Measurements from ENCODE around the gene PLEKHA6. TPM values are rescaled to one million over a fixed set of nuclear protein-coding genes. Genes with fewer than 3 reads are reported as not detected.

The PLEKHA6 gene
- total RNA-seq, 1 donor from 2014 or later, result 27.9 TPM

DNA sequence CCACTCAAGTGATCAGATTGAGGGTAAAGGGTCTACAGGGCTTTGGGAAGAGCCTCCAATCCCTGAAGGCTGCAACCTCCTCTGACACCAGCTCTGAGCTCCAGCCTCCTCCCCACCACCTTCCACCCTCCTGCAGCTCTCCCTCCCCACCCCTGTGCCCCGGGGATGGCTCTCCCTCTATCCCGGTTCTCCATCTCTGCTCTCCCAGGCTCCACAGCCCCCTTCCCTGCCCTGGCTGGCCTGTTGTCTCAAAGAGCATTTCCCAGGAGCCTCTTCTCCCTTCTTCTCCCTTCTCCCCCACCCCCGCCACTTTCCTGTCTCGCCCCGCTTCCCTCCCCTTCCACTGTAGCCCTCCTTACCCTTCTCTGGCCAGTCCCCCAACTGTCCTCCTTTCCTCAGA lies 1.1 kb downstream of the PLEKHA6 start:
- intact Hi-C loops (cut with DNase I), result no loop called here

DNA sequence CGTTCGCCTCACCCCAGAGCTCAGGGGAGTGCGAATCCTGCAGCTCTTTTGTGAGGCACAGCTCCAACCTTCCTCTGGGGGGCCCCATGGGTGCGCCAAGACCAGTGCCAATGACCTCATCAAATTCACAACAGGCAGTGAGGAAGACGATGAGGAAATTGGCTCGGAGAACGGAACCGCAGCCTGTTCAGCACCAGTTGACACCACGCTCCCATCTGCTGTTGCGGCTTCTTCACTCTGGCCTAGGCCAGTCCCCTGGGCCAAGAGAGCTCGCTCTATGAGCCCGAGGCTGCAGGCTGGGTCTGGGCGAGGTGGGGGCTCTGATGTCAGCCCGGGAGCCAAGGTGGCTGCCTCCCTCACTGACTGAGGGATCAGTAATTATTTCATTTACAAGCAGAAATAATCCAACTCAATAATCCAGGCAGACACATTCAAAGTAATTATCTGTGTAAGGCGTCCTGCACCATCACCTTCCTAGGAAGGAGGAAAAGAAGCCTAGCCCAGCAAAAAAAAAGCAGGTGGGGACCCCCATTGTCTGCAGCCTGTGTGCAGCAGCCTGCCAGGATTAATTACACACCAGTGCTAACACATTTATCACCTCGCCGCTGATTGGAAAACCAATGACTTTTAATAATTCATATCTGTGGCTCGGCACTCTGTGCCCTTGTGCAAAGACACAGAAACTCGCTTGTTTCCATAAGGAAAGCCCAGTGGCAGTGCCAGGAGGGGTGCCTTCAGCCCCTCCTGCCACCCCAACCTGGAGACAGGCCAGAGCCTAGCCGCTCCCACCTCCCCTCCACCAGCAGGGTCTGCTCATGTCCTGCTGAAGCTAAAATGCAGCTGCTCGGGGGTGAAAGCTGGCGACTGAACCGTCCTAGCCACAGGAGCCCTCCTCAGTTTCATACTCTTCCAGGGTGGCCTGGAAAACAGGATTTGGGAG lies 1.9 kb downstream of the PLEKHA6 start:
- no peak for DNase-seq (ENCODE audit: low spot score)
- intact Hi-C loops (cut with DNase I), result no loop called here

More for the DNA sequence above, 1.1 kb downstream of the PLEKHA6 start:
- no peak for DNase-seq (ENCODE audit: low spot score)

DNA sequence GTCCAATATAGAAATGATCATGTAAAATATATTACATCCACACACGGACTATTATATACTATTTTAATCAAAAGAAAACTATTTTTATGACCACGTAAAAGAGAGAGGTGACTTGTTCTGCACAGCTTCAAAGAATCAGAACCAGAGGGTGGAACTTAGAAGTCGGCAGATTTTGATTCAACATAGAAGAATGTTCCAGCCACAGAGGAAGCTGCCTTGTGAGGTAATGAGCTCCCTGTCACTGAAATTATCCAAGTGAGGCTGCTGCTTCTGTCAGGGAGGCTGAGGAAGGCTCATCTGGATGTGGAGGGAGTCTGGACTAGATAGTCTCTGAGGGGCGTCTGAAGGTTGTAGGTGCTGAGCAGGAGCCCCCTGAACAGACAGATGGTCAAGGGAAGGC lies 2.7 kb downstream of the PLEKHA6 start:
- no peak for DNase-seq (ENCODE audit: low spot score)
- intact Hi-C loops (cut with DNase I), result no loop called here

DNA sequence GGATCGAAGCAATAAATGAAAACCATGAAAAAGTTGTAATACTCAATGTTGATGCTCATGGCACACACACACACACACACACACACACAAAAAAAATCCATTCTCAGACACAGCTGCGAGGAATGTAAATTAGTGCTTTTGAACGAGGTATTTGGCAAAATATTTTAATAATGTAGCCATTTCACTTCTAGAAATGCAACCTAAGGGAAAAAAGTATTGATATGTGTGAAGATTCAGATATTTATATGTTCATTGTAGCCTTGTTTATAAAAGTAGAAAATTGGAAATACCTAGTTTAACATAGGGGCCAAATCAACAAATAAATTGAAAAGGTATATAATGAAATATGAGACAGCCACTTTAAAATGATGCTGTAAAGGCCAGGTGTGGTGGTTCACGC lies 3.8 kb downstream of the PLEKHA6 start:
- no peak for DNase-seq (ENCODE audit: low spot score)
- intact Hi-C loops (cut with DNase I), result no loop called here

DNA sequence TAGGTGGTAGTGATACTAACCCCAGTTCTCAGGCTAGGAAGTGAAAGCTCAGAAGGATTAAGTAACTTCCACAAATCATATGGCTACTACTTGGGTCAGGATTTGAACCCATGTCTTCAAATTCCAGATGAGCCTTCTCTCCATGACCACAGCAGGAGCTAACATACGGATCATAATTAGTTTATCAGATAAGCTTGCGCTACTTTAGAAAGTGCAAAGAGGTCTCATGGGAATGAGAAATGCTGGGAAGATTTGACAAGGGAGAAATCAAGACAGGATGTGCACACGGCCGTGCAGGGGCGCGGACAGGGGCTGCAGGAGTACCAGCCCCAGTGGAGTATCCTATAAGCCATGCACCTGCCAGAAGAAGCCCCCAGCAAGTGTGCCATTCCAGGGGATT lies 5.2 kb downstream of the PLEKHA6 start:
- DNase-seq (ENCODE audit: low spot score), result no peak
- intact Hi-C loops (cut with DNase I), result no loop called here

DNA sequence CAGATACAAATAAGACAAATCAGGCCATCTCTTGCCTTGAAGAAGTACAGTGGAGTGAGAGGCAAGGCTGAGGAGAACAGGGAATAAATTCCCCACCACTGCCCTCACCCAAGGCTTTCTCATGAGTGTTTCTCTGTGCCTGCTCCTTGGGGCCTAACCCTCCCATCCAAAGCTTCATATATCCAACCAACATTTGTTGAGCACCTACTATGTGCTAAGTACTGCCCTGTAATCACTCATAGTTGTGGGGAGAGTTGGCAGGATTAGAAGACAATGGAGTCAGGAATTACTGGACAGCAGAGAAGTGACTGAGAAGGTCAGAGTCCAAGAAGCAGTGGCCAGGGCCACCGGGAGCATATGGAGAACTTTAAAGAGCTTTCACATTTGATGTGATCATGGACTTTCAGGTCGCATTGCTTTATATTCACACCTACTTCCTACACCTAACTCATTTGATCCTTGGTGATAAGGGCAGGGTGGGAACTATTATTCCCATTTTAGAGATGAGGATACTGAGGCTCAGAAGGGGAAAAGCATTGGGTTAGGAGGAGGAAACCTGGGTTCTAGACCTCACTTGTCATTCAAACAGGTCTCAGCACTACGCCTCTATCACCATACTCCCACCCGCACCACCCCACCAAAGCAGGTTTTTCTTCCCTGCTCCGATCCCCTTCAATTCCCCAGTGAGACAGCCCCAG lies 6.4 kb downstream of the PLEKHA6 start:
- intact Hi-C loops (cut with DNase I), result no loop called here

DNA sequence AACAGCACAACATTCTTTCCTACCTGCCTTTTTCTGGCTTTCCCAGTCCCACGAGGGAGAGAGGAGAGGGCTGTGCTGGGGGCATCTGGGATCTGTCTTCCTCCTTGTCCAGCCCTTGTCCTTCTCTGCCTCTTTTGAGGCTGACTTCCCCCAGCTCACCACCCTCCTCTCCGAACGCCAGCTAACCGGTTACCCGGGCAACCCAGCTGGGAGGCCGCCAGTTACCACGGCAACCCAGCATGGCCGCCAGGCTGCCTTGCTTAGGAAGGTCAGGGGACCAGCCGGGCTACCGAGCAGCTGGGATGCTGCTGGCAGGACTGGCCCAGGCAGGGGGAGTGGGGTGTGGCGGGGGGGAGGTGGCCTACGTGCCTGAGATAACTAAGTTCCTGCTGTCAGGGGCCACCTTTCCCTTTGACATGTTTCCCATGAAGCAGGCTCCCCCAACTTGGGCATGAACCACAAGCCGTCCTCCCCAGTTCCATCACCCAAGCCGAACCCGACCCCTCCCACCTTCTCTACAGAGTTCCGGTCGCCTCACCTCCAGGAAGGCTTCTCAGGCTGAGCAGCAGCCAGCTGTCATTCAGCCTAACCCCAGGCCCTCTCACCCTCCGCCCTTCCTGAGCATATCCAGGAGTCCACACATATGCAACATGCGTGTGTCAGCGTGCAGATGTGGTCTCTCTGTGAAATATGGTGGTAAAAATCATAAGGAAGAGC lies 8.7 kb downstream of the PLEKHA6 start:
- DNase-seq (ENCODE audit: low spot score), result no peak
- intact Hi-C loops (cut with DNase I), result no loop called here

More for the DNA sequence above, 6.4 kb downstream of the PLEKHA6 start:
- DNase-seq (ENCODE audit: low spot score), result no peak

DNA sequence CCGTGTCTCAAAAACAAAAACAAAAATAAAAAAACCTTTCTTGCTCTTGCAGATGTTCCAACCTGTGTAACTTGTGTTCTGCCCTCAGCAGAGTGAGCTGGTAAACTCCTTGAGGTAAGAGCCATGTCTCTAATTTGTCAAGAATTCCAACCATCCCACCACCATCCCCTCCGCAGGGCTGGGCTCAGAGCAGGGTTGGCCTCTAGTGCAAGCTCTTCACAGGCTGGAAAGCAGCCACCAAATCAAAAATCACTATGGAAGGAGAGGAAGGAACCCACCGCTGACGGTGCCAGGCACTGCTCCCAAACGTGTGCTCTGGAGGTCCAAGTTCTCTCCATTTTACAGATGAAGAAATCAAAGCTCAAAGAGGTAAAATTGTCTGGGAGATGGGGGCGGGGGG lies 9.4 kb downstream of the PLEKHA6 start:
- DNase-seq (ENCODE audit: low spot score), result no peak
- intact Hi-C loops (cut with DNase I), result no loop called here

DNA sequence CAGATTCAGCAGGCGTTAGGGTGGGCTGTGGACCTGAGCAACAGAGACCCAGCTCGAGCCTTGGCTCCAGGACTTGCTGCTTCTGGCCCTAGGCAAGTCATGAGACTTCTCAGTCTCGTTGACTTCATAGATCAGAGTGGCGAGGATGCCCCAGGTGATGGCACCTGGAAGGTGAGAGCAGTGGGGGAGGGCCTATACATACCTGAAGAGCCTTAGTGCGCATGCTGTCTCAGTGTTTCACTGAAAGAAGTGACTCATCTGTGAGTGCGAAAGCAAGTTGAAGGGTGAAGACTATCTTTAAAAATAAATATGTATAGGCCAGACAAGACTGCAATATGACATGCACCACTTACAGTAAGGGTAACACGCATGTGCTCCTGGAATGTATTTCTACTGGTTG lies 10.1 kb downstream of the PLEKHA6 start:
- intact Hi-C loops (cut with DNase I), result no loop called here
- DNase-seq (ENCODE audit: low spot score), result no peak

DNA sequence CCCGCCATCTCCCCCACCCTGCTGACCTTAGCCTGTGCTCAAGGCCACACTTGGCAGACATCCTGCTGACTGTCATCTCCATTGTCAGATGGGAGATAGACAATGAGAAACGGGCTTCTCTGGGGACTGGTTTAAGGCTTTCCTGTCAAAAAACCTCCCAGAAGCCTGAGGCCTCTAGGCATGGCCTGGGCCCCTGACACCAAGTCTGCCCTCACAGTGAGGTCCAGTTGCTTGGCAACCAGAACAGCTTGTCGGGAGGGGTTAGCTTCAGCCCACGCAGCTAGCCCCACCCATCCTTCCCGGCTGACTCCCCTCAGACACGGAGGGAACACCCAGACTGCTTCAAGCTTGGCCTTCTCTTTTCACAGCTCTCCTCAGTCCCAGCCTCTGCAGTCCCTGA lies 11.0 kb downstream of the PLEKHA6 start:
- intact Hi-C loops (cut with DNase I), result no loop called here
- peak; percentile 87 for DNase-seq (ENCODE audit: low spot score)

DNA sequence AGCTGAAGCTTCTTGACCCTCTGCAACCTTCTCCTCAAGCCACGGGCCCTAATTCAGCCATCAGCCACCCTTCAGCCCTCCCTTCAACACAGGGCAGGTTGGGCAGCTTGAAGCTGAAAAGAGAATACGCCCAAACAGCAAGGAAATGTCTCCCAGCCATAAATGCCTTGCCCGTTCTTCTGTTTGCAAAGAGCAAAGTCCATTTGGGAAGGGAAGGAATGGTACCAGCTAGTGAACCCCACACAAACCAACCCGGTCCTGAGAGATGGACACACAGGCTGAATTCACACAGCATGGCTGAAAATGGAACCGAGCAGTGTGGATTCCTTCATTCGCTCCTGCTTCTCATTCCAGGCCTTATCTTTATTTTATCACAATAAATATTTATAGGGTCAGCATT lies 11.5 kb downstream of the PLEKHA6 start:
- DNase-seq (ENCODE audit: low spot score), result no peak
- intact Hi-C loops (cut with DNase I), result no loop called here

DNA sequence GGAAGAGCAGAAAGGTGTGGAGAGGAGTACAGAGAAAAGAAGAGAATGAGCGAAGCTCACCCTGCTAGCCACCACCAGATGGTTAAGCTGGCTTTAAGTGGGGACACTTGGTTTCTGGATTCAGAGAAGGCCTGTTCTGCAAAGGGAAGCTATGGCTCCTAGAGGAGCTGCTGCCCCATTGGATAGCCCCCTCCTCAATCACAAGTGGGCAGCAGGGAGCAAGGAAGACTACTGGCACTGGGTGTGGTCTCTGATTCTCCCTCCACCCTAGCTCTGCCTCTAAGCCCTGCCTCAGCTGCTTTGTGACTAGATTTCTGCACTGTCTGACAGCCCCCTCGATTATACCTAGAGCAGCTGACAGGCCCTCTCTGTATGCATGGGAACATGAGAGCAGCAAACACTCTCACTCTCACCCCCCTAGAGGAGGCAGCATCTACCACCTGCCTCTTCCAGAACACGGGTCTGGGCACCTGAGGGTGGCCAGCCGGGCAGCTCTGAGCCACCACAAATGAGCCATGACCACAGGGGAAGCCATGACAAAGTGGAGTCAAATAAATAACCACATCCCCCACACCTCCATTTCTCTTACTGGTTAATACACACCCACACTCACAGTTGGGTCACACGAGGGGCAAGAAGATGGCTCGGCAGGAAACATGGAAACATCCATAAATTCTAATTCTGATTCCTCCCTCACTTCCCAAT lies 13.6 kb downstream of the PLEKHA6 start:
- DNase-seq (ENCODE audit: low spot score), result no peak
- intact Hi-C loops (cut with DNase I), result no loop called here

DNA sequence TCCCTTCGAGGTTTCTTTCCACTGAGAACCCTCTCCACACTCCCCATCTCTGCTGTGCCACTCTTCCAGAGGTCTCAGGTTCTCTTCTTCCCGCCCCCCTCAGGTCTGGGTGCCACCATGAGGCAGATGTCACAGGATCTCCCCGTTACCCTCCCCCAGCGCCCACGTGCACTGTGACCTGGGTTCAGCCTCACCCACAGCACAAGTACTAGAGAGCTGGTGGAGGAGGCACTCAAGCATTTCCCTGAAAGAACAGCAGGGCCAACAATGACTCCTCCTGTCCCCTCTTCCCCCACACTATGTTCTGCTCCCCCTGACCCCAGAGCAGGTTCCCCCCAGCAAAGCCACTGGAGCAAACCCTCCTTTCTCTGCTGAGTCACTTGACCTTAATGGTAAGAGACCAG lies 14.3 kb downstream of the PLEKHA6 start:
- intact Hi-C loops (cut with DNase I), result no loop called here
- DNase-seq (ENCODE audit: low spot score), result no peak

DNA sequence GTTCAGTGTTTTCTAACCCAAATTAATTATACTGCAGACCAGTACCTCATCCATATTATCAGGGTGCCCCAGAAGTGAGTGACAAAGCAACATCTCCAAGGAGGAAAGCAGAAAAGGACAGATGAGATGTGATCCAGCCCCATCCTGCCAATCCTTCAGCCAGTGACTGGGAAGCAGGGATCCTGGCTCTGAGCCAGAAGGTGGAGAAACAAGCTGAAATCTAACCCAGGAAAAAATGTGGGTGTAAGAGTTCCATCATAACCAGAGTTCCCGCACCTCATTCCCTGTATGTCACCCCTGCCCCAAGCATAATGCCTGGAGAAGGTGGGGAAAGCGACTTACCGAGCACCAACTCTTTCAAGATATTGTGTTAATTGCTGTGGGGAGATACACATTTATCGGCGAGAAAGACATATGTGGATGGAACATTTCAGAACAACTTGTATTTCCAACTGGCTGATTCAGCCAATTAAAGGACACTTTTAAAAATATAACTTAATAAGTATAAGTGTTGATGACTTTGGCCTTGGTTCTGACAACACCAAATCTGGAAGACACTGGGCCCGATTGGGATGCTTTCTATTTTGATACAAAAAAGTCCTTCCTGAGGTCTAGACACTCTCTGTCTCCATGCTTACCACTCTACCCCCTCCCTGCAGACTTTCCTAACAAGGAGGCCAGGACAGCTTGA lies 14.9 kb downstream of the PLEKHA6 start:
- intact Hi-C loops (cut with DNase I), result no loop called here
- DNase-seq (ENCODE audit: low spot score), result no peak

DNA sequence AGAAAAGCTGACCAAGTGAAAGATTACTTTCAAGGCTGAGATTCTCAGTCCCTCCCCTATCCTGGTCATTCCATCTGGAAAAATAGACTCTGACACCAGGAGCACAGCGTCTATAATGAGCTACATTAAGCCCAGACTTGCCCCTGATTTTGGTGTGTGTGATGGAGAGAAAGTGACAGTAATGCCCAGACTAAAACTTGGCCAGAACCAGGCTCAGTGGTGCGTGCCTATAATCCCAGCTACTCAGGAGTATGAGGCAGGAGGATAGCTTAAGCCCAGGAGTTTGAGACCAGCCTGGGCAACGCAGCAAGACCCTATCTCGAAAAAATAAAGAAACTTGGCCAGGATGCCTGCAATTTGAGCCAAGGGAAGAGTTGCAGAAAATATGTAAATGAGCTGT lies 15.9 kb downstream of the PLEKHA6 start:
- intact Hi-C loops (cut with DNase I), result no loop called here
- DNase-seq (ENCODE audit: low spot score), result no peak

DNA sequence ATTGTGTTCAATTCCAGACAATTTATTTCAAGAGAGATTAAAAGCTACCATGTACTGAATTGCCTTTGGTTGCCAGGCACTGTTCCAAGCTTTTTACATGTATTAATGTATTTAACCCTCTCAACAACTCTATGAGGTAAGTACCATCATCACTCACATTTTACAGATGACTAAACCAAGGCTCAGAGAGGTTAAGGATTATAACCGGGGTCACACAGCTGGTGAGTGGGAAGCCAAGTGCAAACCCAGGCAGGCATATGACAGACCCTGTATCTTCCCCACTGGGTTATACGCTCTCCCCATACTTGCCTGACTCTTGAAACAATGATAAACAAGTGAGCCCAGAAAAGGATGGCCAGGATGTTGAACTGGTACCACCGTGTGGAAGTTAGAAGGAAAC lies 16.5 kb downstream of the PLEKHA6 start:
- no peak for DNase-seq (ENCODE audit: low spot score)
- intact Hi-C loops (cut with DNase I), result no loop called here

DNA sequence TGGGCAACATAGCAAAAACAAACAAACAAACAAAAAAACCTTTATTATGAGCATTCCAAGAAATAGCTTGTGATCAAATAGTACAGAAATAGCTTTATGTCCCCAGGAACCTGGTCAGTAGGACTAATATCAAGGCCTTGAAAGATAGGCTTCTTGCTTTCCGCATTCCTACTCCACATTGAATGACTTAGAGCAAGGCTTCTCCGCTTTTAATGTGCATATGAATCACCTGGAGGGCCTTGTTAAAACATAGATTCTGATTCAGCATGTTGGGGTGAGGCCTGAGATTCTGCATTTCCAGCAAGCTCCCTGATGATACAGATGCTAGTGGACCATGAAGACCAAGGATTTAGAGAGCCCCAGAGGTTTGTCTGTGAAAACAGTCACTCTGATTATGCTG lies 17.4 kb downstream of the PLEKHA6 start:
- no peak for DNase-seq (ENCODE audit: low spot score)
- intact Hi-C loops (cut with DNase I), result no loop called here

DNA sequence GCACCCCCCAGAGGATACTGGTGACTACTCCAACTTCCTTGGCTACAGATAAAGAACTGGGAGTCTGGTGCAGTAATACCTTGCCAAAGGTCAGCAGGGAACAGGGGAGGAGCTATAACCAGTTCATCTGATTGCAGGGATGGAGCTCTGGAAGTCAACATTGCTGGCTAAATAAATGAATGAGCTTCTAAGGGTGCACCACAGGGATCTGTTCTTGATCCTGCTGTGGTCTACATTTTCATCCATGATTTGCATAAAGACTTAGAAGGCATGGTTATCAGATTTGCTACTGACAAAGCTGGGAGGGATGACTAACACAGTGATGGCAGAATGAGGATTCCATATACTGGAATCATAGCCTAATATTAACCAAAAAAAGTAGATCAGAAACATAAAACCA lies 18.3 kb downstream of the PLEKHA6 start:
- intact Hi-C loops (cut with DNase I), result no loop called here
- DNase-seq (ENCODE audit: low spot score), result no peak

All from cardiac septum (tissue), 1 donor.